MM.1S (cell line): ENCODE results near the gene PRSS27.
"Not testable (repeated sequence)": the region's sequence is repeated elsewhere in the genome, so short reads cannot be mapped to it uniquely, and the experiment has no call there.

ENCODE experiments used
- DNase-seq: peaks from one replicate; pipeline ENCODE4 v3.0.0-alpha.2; 2015
- H2AFZ ChIP-seq: fragments of 300-600 bp; sonication (generic); 2 replicates; pipeline ENCODE4 v1.6.0; 2016; ENCODE audit warnings: antibody characterized with exemption, low read length
- H3F3A ChIP-seq: fragments of 300-600 bp; sonication (generic); 2 replicates; pipeline ENCODE4 v1.6.1; 2016; ENCODE audit warnings: mild to moderate bottlenecking, antibody characterized with exemption, low read length, moderate library complexity, mixed read lengths; ENCODE audit not compliant: insufficient read depth
- H3K27ac ChIP-seq: fragments of 300-600 bp; sonication (generic); 2 replicates; pipeline ENCODE4 v1.5.1; 2016; ENCODE audit warnings: mild to moderate bottlenecking, low read length
- H3K27me3 ChIP-seq: fragments of 300-600 bp; sonication (generic); replicated peaks from 2 replicates; pipeline ENCODE4 v1.6.0; 2016; ENCODE audit warnings: low read length; ENCODE audit not compliant: insufficient read depth
- H3K36me3 ChIP-seq: fragments of 300-600 bp; sonication (generic); replicated peaks from 2 replicates; pipeline ENCODE4 v1.6.1; 2016; ENCODE audit warnings: mild to moderate bottlenecking, low read length, mixed read lengths; ENCODE audit not compliant: insufficient read depth
- H3K4me1 ChIP-seq: fragments of 300-600 bp; sonication (generic); 2 replicates; pipeline ENCODE4 v1.6.1; 2016; ENCODE audit warnings: low read length, mixed read lengths
- H3K4me2 ChIP-seq: fragments of 300-600 bp; sonication (generic); 2 replicates; pipeline ENCODE4 v1.6.0; 2016; ENCODE audit warnings: low read depth, low read length
- H3K4me3 ChIP-seq: fragments of 300-600 bp; sonication (generic); 2 replicates; pipeline ENCODE4 v1.5.1; 2016; ENCODE audit warnings: low read length, mixed read lengths
- H3K79me2 ChIP-seq: fragments of 300-600 bp; sonication (generic); 2 replicates; pipeline ENCODE4 v1.6.1; 2016; ENCODE audit warnings: mixed run types, low read length, mixed read lengths
- H3K9ac ChIP-seq: fragments of 300-600 bp; sonication (generic); 2 replicates; pipeline ENCODE4 v1.6.1; 2016; ENCODE audit warnings: low read length, mixed read lengths
- H3K9me2 ChIP-seq: fragments of 300-600 bp; sonication (generic); replicated peaks from 2 replicates; pipeline ENCODE4 v1.6.1; 2016; ENCODE audit warnings: mild to moderate bottlenecking, low read length, mixed read lengths; ENCODE audit not compliant: insufficient read depth
- H3K9me3 ChIP-seq: fragments of 300-600 bp; sonication (generic); replicated peaks from 2 replicates; pipeline ENCODE4 v1.6.1; 2016; ENCODE audit warnings: mild to moderate bottlenecking, low read length, mixed read lengths; ENCODE audit not compliant: insufficient read depth
- H4K20me1 ChIP-seq: fragments of 300-600 bp; sonication (generic); 2 replicates; pipeline ENCODE4 v1.6.1; 2016; ENCODE audit warnings: mild to moderate bottlenecking, low read length, moderate library complexity, mixed read lengths; ENCODE audit not compliant: insufficient read depth
- CTCF ChIP-seq: fragments of 300-600 bp; sonication (generic); IDR thresholded peaks from 2 replicates; pipeline ENCODE4 v1.5.1; 2016; ENCODE audit warnings: antibody characterized with exemption, low read length, mixed read lengths
- EZH2 ChIP-seq: fragments of 300-600 bp; sonication (generic); optimal IDR thresholded peaks from 2 replicates; pipeline ENCODE3; 2017; ENCODE audit warnings: low read depth, mild to moderate bottlenecking, antibody characterized with exemption, low read length, mixed read lengths
- EZH2phosphoT487 ChIP-seq: fragments of 300-600 bp; sonication (generic); IDR thresholded peaks from 2 replicates; pipeline ENCODE4 v1.6.1; 2018; ENCODE audit warnings: antibody characterized with exemption, low read length

The PRSS27 gene

GRCh38 chr16:2689968-2690801 lies 29.8 kb downstream of the PRSS27 start:
- no peaks in the 10 kb centered on the region for H3K9me2 ChIP-seq
- H3K4me1 ChIP-seq, result peaks cover 7% of the 10 kb centered on the region
- no peaks in the 10 kb centered on the region for H3K9me3 ChIP-seq
- no peak overlapping the region for H3K4me3 ChIP-seq
- no peak overlapping the region for H3K27ac ChIP-seq
- H3K27me3 ChIP-seq, result no peaks in the 10 kb centered on the region
- H3F3A ChIP-seq, result peaks cover 13% of the 10 kb centered on the region
- no peak overlapping the region for H2AFZ ChIP-seq
- DNase-seq, result no peak
- H4K20me1 ChIP-seq, result no peaks in the 10 kb centered on the region
- no peaks in the 10 kb centered on the region; the same call in 1 of the 2 replicates for H3K36me3 ChIP-seq
- H3K9ac ChIP-seq, result no peak overlapping the region
- H3K4me2 ChIP-seq, result no peak overlapping the region
- TF ChIP-seq CTCF (no peak), EZH2phosphoT487 (no peak), EZH2 (no peak)
- peaks cover 51% of the 10 kb centered on the region for H3K79me2 ChIP-seq

- H3K27me3 ChIP-seq, H3K27ac ChIP-seq, H3K9ac ChIP-seq, H3K9me2 ChIP-seq, H2AFZ ChIP-seq, H3K9me3 ChIP-seq, H3K4me2 ChIP-seq, H3K4me1 ChIP-seq, H3K36me3 ChIP-seq, H3K4me3 ChIP-seq, H4K20me1 ChIP-seq, DNase-seq: not testable (repeated sequence)
- H3F3A ChIP-seq, result peaks cover 18% of the 10 kb centered on the region
- H3K79me2 ChIP-seq, result peaks cover 58% of the 10 kb centered on the region
These were observed 30.6 kb downstream of the PRSS27 start for GRCh38 chr16:2689422-2689821.

- peaks cover 7% of the 10 kb centered on the region for H3K4me1 ChIP-seq
- H3K27ac ChIP-seq, result peak overlapping the region; percentile 92
- H2AFZ ChIP-seq, result no peak overlapping the region
- H3K9ac ChIP-seq, result peak overlapping the region; percentile 57; the same call in 1 of the 2 replicates
- no peaks in the 10 kb centered on the region for H3K9me2 ChIP-seq
- DNase-seq, result no peak
- no peaks in the 10 kb centered on the region for H3K27me3 ChIP-seq
- H3K4me2 ChIP-seq, result peak overlapping the region; percentile 95
- H3K4me3 ChIP-seq, result peak overlapping the region; percentile 46
- H3K79me2 ChIP-seq, result peaks cover 64% of the 10 kb centered on the region
- peaks cover 21% of the 10 kb centered on the region for H3F3A ChIP-seq
- no peaks in the 10 kb centered on the region for H4K20me1 ChIP-seq
- no peaks in the 10 kb centered on the region for H3K9me3 ChIP-seq
- TF ChIP-seq EZH2phosphoT487 (no peak), EZH2 (no peak), CTCF (no peak)
- H3K36me3 ChIP-seq, result no peaks in the 10 kb centered on the region; the same call in 1 of the 2 replicates
These were observed 32.3 kb downstream of the PRSS27 start for GRCh38 chr16:2687531-2688308.
